ENCODE data around the gene CTBP1.

CTBP1 gene

DNA sequence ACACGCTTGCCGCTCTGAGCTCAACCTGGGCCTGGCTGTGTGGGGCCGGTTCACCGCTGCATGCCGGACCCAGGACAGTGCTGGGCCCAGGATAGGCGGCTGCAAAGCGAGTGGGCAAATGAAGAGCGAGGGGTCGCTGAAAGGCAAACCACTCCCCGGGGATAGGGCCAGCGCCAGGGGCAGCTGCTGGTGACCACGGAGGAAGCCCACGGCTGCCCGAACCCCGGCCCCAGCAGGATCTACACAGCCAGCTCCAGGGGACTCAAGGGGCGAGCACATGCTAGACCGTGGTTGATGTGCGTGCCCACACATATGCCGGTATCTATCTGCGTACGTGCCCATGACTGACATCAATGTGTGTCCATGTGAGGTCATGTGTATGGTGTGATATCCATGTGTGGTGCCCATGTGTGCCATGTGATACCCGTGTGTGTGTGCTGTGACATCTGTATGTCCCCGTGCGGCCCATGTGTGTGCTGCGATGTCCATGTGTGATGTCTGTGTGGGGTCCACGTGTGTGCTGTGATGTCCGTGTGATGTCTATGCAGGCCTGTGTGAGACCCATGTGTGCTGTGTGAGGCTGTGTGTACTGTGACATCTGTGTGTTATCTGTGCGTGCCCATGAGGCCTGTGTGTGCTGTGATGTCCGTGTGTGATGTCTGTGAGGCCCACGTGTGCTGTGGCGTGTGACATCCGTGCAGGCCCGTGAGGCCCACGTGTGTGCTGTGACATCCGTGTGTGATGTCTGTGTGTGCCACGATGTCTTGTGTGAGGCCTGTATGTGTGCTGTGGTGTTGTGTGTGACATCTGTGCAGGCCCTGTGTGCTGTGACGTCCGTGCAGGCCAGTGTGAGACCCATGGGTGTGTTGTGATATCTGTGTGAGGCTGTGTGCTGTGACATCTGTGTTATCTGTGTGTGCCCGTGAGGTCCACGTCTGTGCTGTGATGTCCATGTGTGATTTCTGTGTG, 24.8 kb downstream of the CTBP1 start:
- TF ChIP-seq, protein P1, sequence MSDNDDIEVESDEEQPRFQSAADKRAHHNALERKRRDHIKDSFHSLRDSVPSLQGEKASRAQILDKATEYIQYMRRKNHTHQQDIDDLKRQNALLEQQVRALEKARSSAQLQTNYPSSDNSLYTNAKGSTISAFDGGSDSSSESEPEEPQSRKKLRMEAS (IDR thresholded peaks at IDR 0.05; ENCODE audit: low read depth, low read length): no peak
- TF ChIP-seq POLR2A (IDR thresholded peaks at IDR 0.05; ENCODE audit: extremely low read depth, insufficient read length) (no peak), MYC (IDR thresholded peaks at IDR 0.05; ENCODE audit: low read depth, low read length) (no peak)
- TF ChIP-seq, protein P2, sequence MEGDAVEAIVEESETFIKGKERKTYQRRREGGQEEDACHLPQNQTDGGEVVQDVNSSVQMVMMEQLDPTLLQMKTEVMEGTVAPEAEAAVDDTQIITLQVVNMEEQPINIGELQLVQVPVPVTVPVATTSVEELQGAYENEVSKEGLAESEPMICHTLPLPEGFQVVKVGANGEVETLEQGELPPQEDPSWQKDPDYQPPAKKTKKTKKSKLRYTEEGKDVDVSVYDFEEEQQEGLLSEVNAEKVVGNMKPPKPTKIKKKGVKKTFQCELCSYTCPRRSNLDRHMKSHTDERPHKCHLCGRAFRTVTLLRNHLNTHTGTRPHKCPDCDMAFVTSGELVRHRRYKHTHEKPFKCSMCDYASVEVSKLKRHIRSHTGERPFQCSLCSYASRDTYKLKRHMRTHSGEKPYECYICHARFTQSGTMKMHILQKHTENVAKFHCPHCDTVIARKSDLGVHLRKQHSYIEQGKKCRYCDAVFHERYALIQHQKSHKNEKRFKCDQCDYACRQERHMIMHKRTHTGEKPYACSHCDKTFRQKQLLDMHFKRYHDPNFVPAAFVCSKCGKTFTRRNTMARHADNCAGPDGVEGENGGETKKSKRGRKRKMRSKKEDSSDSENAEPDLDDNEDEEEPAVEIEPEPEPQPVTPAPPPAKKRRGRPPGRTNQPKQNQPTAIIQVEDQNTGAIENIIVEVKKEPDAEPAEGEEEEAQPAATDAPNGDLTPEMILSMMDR (IDR thresholded peaks at IDR 0.05; ENCODE audit: low read depth, low read length): no peak
- DNase-seq (ENCODE audit: low read depth): no peak
- no peak overlapping the region for H3K4me3 ChIP-seq (ENCODE audit: low read depth, low read length)

DNA sequence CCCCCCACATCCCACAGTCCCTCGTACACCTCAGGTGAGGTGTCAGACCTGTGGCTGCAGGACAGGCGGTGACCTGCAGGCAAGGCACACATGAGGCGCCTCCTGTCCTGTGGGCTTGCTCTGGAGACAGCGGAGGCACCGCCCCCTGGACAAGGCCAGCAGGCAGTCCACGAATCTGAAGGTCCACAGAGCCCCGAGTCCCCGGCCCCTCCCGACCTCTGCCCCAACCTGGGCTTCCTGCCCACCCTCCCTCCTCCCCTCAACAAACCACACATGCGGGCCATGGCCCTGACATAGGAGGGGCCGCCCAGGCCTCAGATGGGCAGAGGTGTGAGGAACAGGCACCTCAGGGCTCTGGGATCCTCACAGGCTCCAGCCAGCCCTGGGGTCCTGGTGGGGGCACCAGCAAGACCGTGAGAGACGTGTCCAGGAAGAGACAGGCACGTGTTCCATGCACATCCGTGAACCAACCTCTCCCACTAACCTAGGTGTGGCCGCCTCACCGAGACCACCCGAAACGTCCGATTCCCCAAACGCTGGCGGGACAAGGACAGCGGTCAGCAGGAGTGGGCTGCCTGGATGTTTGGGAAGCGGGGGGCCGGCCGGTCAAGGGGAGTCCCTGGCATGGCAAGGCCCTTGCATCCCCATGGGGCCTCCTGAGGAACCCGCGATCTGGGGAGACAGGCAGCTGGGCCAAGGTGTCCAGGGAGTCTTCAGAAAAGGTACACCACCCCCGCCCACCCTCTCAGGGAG, 25.8 kb downstream of the CTBP1 start:
- TF ChIP-seq POLR2A (IDR thresholded peaks at IDR 0.05; ENCODE audit: extremely low read depth, insufficient read length) (no peak), MYC (IDR thresholded peaks at IDR 0.05; ENCODE audit: low read depth, low read length) (no peak)
- TF ChIP-seq, protein P2 (IDR thresholded peaks at IDR 0.05; ENCODE audit: low read depth, low read length): no peak
- TF ChIP-seq, protein P1 (IDR thresholded peaks at IDR 0.05; ENCODE audit: low read depth, low read length): no peak
- DNase-seq (ENCODE audit: low read depth): no peak
- no peak overlapping the region for H3K4me3 ChIP-seq (ENCODE audit: low read depth, low read length)

DNA sequence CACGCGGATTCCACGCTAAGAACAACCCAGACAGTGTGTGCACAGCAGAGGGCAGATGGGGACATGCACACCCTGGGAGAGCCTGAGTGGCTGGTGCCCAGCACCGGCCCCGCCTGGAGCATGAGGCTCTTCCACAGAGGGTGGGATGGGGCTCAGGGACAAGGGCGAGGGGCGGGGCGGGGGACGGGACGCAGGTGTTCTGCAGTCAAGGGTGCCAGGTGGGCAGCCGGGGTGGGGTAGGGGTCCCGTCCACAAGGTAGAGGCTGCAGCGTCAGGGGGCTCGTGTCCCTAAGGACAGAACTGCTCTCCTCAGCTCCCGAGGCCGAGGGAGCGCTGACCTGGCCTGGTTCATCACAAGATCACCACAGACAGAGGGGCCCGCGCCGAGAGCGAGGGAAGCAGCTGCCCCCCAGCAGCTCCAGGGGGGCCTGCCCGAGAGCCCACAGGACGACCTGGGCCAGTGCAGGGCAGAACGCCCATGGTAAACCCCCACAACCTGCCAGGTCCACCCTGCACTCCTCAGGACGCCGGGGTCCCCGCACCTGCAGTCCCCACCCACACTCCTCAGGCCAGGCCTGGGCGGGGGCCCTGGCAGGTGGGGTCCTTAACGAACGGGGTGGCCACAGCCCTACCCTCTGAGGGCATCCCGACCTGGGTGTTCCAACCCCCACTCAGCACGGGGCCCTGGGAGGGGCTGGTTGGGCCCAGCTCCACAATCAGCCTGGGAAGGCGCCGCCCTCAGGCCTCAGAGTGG, 26.7 kb downstream of the CTBP1 start:
- TF ChIP-seq, protein P1 (IDR thresholded peaks at IDR 0.05; ENCODE audit: low read depth, low read length): no peak
- TF ChIP-seq POLR2A (IDR thresholded peaks at IDR 0.05; ENCODE audit: extremely low read depth, insufficient read length): no peak
- TF ChIP-seq MYC (IDR thresholded peaks at IDR 0.05; ENCODE audit: low read depth, low read length): no peak
- TF ChIP-seq, protein P2 (IDR thresholded peaks at IDR 0.05; ENCODE audit: low read depth, low read length): no peak
- DNase-seq (ENCODE audit: low read depth): no peak
- no peak overlapping the region for H3K4me3 ChIP-seq (ENCODE audit: low read depth, low read length)

DNA sequence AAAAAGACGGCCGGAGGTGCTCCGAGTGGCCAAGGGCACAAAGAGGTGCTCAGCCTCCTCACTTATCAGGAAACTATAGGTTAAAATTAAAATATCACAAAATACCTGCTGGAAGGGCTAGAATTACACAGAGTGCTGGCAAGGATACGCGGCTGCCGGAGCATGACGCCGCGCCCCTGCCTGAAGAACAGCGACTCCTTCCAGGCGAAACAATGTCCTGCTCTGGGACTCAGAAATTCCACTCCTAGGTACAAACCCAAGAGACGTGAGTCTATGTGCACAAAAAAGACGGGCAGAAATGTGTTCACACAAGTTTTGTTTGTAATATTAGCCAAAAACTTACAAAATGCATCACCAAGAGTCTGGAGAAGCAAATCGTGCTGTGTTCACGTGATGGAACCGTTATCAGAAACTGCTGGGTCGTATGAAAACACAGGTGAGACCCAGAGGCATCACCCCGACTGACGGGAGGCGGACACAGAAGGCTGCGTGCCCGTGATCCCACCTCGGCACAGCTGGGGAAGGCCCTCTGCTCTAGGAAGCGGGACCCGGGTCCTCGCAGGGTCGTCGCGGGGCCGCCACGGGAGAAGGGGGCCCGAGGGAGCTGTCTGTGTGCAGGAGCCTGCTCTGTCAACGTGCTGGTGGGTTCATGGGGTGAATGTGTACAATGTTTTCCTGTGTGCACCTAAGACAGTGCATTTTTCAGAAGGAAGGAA, 27.6 kb downstream of the CTBP1 start:
- no peak for TF ChIP-seq POLR2A (IDR thresholded peaks at IDR 0.05; ENCODE audit: extremely low read depth, insufficient read length)
- TF ChIP-seq, protein P1 (IDR thresholded peaks at IDR 0.05; ENCODE audit: low read depth, low read length): no peak
- TF ChIP-seq MYC (IDR thresholded peaks at IDR 0.05; ENCODE audit: low read depth, low read length): no peak
- TF ChIP-seq, protein P2 (IDR thresholded peaks at IDR 0.05; ENCODE audit: low read depth, low read length): no peak
- no peak overlapping the region for H3K4me3 ChIP-seq (ENCODE audit: low read depth, low read length)
- no peak for DNase-seq (ENCODE audit: low read depth)

DNA sequence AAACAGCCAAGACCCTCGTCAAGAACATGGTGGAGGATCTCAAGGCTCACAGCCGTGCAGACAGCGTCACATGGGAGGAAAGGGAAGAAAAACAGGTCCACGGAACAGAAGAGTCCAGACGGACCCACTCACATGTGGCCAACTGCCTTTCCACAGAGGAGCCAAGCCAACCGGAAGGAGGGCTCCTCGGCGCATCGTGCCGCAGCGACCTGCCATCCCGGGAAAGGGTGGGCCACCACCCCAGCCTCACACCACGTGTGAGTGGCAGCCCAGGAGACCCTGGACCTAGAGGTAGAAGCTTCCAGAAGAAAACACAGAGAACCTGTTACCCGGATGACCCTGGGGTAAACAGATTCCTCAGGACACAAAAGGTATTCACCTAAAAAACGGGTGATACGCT, 28.4 kb downstream of the CTBP1 start:
- H3K4me3 ChIP-seq (ENCODE audit: low read depth, low read length): no peak overlapping the region
- no peak for DNase-seq (ENCODE audit: low read depth)
- TF ChIP-seq MYC (IDR thresholded peaks at IDR 0.05; ENCODE audit: low read depth, low read length) (no peak), POLR2A (IDR thresholded peaks at IDR 0.05; ENCODE audit: extremely low read depth, insufficient read length) (no peak)
- TF ChIP-seq, protein P2 (IDR thresholded peaks at IDR 0.05; ENCODE audit: low read depth, low read length): no peak
- TF ChIP-seq, protein P1 (IDR thresholded peaks at IDR 0.05; ENCODE audit: low read depth, low read length): no peak

Data from NB4 (cell line).